Activated T-cell treated with anti-CD3 and anti-CD28 coated beads, Interleukin-2, amount 50 U/mL, for 72 hours (primary cell): ENCODE results near the gene SEC61A1. TPM values are rescaled to one million over a fixed set of nuclear protein-coding genes. Genes with fewer than 3 reads are reported as not detected.

Source experiments
- ATAC-seq, 2 donors: fragments of 150-1000 bp; cut with Tn5 transposase; replicated peaks in 1 of 2; 2 replicates each; pipeline ENCODE4 v1.10.0; 2021; ENCODE audit warnings: moderate library complexity in 2 of 2, mild to moderate bottlenecking in 1 of 2
- DNase-seq, 2 donors: peaks; one replicate each; pipeline ENCODE4 v3.0.0; 2021 to 2022; ENCODE audit warnings: mixed read lengths in 1 of 2
- H3K27ac Mint-ChIP-seq: one replicate; pipeline ENCODE4 v1.8.0; 2022; ENCODE audit warnings: mild to moderate bottlenecking, moderate library complexity, mixed read lengths
- H3K27me3 Mint-ChIP-seq: one replicate; pipeline ENCODE4 v1.8.0; 2022; ENCODE audit warnings: low read depth, mixed read lengths
- H3K36me3 Mint-ChIP-seq, 2 donors: one replicate each; pipeline ENCODE4 v1.8.0; 2022; ENCODE audit warnings: mixed read lengths in 2 of 2, mild to moderate bottlenecking in 1 of 2; ENCODE audit not compliant: insufficient read depth in 2 of 2
- H3K4me1 Mint-ChIP-seq: one replicate; pipeline ENCODE4 v1.8.0; 2022; ENCODE audit warnings: low read depth, mixed read lengths
- H3K4me3 Mint-ChIP-seq, 2 donors: one replicate each; pipeline ENCODE4 v1.8.0; 2022; ENCODE audit warnings: mild to moderate bottlenecking in 2 of 2, mixed read lengths in 2 of 2, moderate library complexity in 2 of 2
- H3K9me3 Mint-ChIP-seq, 2 donors: one replicate each; pipeline ENCODE4 v1.8.0; 2022; ENCODE audit warnings: mixed read lengths in 2 of 2
- total RNA-seq, 2 donors: library from RNA; stranded (reverse); gene quantifications; one replicate each; pipeline ENCODE4 v1.2.3, GENCODE V29; 2022

Gene SEC61A1
- total RNA-seq, 2 donors from 2014 or later, result 152 to 188 TPM

- Mint-ChIP-seq H3K36me3 (peaks cover 6 to 9% of the 10 kb centered on the region in 2 donors), H3K27ac (no peak overlapping the region), H3K4me3 (no peak overlapping the region), H3K4me1 (no peaks in the 10 kb centered on the region), H3K9me3 (no peaks in the 10 kb centered on the region), H3K27me3 (no peaks in the 10 kb centered on the region)
- ATAC-seq (no peak), DNase-seq (no peak)
Measured at GRCh38 chr3:128083980-128084674, 31.9 kb downstream of the SEC61A1 start.

- H3K4me1 Mint-ChIP-seq, result no peaks in the 10 kb centered on the region
- ATAC-seq, result no peak
- H3K27ac Mint-ChIP-seq, result no peak overlapping the region
- H3K36me3 Mint-ChIP-seq, result peaks cover 6 to 11% of the 10 kb centered on the region in 2 donors
- no peak for DNase-seq
- no peak overlapping the region for H3K4me3 Mint-ChIP-seq
- H3K27me3 Mint-ChIP-seq, result no peaks in the 10 kb centered on the region
- H3K9me3 Mint-ChIP-seq, result no peaks in the 10 kb centered on the region
Measured at GRCh38 chr3:128084675-128085021, 32.4 kb downstream of the SEC61A1 start.

- Mint-ChIP-seq H3K4me3 (no peak overlapping the region), H3K4me1 (no peaks in the 10 kb centered on the region), H3K9me3 (no peaks in the 10 kb centered on the region), H3K27me3 (no peaks in the 10 kb centered on the region), H3K27ac (no peak overlapping the region), H3K36me3 (peaks cover 6 to 14% of the 10 kb centered on the region in 2 donors)
- DNase-seq, result no peak
- ATAC-seq, result no peak
Measured at GRCh38 chr3:128089135-128089534, 36.9 kb downstream of the SEC61A1 start.

- Mint-ChIP-seq H3K27me3 (no peaks in the 10 kb centered on the region), H3K4me3 (no peak overlapping the region), H3K36me3 (peaks cover 2 to 20% of the 10 kb centered on the region in 2 donors), H3K4me1 (peaks cover 6% of the 10 kb centered on the region), H3K9me3 (no peaks in the 10 kb centered on the region), H3K27ac (no peak overlapping the region)
- no peak for DNase-seq
- ATAC-seq, result no peak
Measured at GRCh38 chr3:128091586-128091985, 39.3 kb downstream of the SEC61A1 start.

GRCh38 chr3:128094295-128095151 lies 42.3 kb downstream of the SEC61A1 start:
- peak; percentile 41 to 63 for ATAC-seq
- Mint-ChIP-seq H3K4me1 (peaks cover 6% of the 10 kb centered on the region), H3K4me3 (no peak overlapping the region), H3K27me3 (no peaks in the 10 kb centered on the region), H3K27ac (peak overlapping the region; percentile 33), H3K36me3 (peaks cover 3 to 19% of the 10 kb centered on the region in 2 donors), H3K9me3 (no peaks in the 10 kb centered on the region)
- no peak for DNase-seq

GRCh38 chr3:128095222-128095703 lies 43.0 kb downstream of the SEC61A1 start:
- Mint-ChIP-seq H3K4me1 (peaks cover 6% of the 10 kb centered on the region), H3K4me3 (no peak overlapping the region), H3K36me3 (peaks cover 4 to 21% of the 10 kb centered on the region in 2 donors), H3K9me3 (no peaks in the 10 kb centered on the region), H3K27ac (peak overlapping the region; percentile 33), H3K27me3 (no peaks in the 10 kb centered on the region)
- DNase-seq (peak; percentile 79 to 84), ATAC-seq (peak; percentile 98)

- Mint-ChIP-seq H3K9me3 (no peaks in the 10 kb centered on the region), H3K4me1 (peaks cover 6% of the 10 kb centered on the region), H3K27me3 (no peaks in the 10 kb centered on the region), H3K4me3 (no peak overlapping the region), H3K36me3 (peaks cover 8 to 19% of the 10 kb centered on the region in 2 donors), H3K27ac (peak overlapping the region; percentile 51)
- ATAC-seq (no peak), DNase-seq (no peak)
Measured at GRCh38 chr3:128098234-128098633, 46.0 kb downstream of the SEC61A1 start.

- no peak for ATAC-seq
- no peaks in the 10 kb centered on the region for H3K9me3 Mint-ChIP-seq
- no peak overlapping the region for H3K4me3 Mint-ChIP-seq
- H3K27ac Mint-ChIP-seq, result no peak overlapping the region
- no peaks in the 10 kb centered on the region for H3K27me3 Mint-ChIP-seq
- H3K4me1 Mint-ChIP-seq, result no peaks in the 10 kb centered on the region
- H3K36me3 Mint-ChIP-seq, result peaks cover 8 to 18% of the 10 kb centered on the region in 2 donors
- DNase-seq, result no peak
Measured at GRCh38 chr3:128100161-128100560, 47.9 kb downstream of the SEC61A1 start.

GRCh38 chr3:128100638-128101037 lies 48.4 kb downstream of the SEC61A1 start:
- Mint-ChIP-seq H3K4me3 (no peak overlapping the region), H3K27ac (no peak overlapping the region), H3K9me3 (no peaks in the 10 kb centered on the region), H3K36me3 (peaks cover 8 to 18% of the 10 kb centered on the region in 2 donors), H3K27me3 (no peaks in the 10 kb centered on the region), H3K4me1 (no peaks in the 10 kb centered on the region)
- DNase-seq (no peak), ATAC-seq (no peak)

GRCh38 chr3:128103136-128103676 lies 51.0 kb downstream of the SEC61A1 start:
- Mint-ChIP-seq H3K27ac (no peak overlapping the region), H3K9me3 (no peaks in the 10 kb centered on the region), H3K36me3 (peaks cover 7 to 17% of the 10 kb centered on the region in 2 donors), H3K4me3 (no peak overlapping the region), H3K27me3 (no peaks in the 10 kb centered on the region), H3K4me1 (no peaks in the 10 kb centered on the region)
- no peak for DNase-seq
- no peak for ATAC-seq

GRCh38 chr3:128107834-128108233 lies 55.6 kb downstream of the SEC61A1 start:
- no peaks in the 10 kb centered on the region for H3K27me3 Mint-ChIP-seq
- no peak overlapping the region for H3K4me3 Mint-ChIP-seq
- DNase-seq, result no peak
- H3K9me3 Mint-ChIP-seq, result no peaks in the 10 kb centered on the region
- H3K4me1 Mint-ChIP-seq, result peaks cover 16% of the 10 kb centered on the region
- ATAC-seq, result no peak
- peaks cover 10 to 27% of the 10 kb centered on the region in 2 donors for H3K36me3 Mint-ChIP-seq
- H3K27ac Mint-ChIP-seq, result no peak overlapping the region

GRCh38 chr3:128111147-128111546 lies 58.9 kb downstream of the SEC61A1 start:
- DNase-seq (no peak), ATAC-seq (no peak)
- peaks cover 38% of the 10 kb centered on the region for H3K4me1 Mint-ChIP-seq
- H3K36me3 Mint-ChIP-seq, result peaks cover 10 to 29% of the 10 kb centered on the region in 2 donors
- H3K27ac Mint-ChIP-seq, result peak overlapping the region; percentile 98
- no peaks in the 10 kb centered on the region for H3K9me3 Mint-ChIP-seq
- H3K27me3 Mint-ChIP-seq, result no peaks in the 10 kb centered on the region
- H3K4me3 Mint-ChIP-seq, result peak overlapping the region in 1 of 2 donors; percentile 78

GRCh38 chr3:128112357-128112968 lies 60.2 kb downstream of the SEC61A1 start:
- Mint-ChIP-seq H3K27me3 (no peaks in the 10 kb centered on the region), H3K4me1 (peaks cover 42% of the 10 kb centered on the region), H3K27ac (peak overlapping the region; percentile 98), H3K4me3 (peak overlapping the region; percentile 53 to 78), H3K9me3 (no peaks in the 10 kb centered on the region), H3K36me3 (peaks cover 9 to 24% of the 10 kb centered on the region in 2 donors)
- peak; percentile 93 to 94 for ATAC-seq
- DNase-seq, result peak; percentile 44 to 64
